Keratinocyte (primary cell): ENCODE data around the gene GAS5. TPM values are rescaled to one million over a fixed set of nuclear protein-coding genes. Genes with fewer than 3 reads are reported as not detected.

Source experiments
- DNase-seq: peaks from one replicate; pipeline ENCODE4 v3.0.0-alpha.2; 2011; ENCODE audit warnings: low read depth, missing footprints, low spot score
- FAIRE-seq: peaks from 2 replicates; lab custom pipeline; 2011; peaks lifted over from hg19 to GRCh38; lab: Jason Lieb, UNC
- H2AFZ ChIP-seq: 2 replicates; pipeline ENCODE4 v1.6.0; 2012; ENCODE audit warnings: low read length, control low read depth, inconsistent platforms; ENCODE audit not compliant: control insufficient read depth
- H3K27ac ChIP-seq: 2 replicates; pipeline ENCODE4 v1.5.1; 2011; ENCODE audit warnings: low read length; ENCODE audit not compliant: control insufficient read depth, insufficient read depth
- H3K27me3 ChIP-seq: 3 replicates; pipeline ENCODE4 v1.6.0; 2011; ENCODE audit warnings: low read length; ENCODE audit not compliant: control insufficient read depth, insufficient read depth; ENCODE audit errors: extremely low read depth
- H3K36me3 ChIP-seq, 2 experiments: 2 replicates in 1 of 2; 3 replicates in 1 of 2; pipeline ENCODE4 v1.5.1; 2011; ENCODE audit warnings: low read length in 2 of 2, mild to moderate bottlenecking in 1 of 2; ENCODE audit not compliant: control insufficient read depth in 2 of 2, insufficient read depth in 2 of 2; ENCODE audit errors: extremely low read depth in 1 of 2
- H3K4me1 ChIP-seq: 3 replicates; pipeline ENCODE4 v1.5.1; 2011; ENCODE audit warnings: low read length; ENCODE audit not compliant: control insufficient read depth, insufficient read depth; ENCODE audit errors: extremely low read depth
- H3K4me2 ChIP-seq: 3 replicates; pipeline ENCODE4 v1.6.0; 2011; ENCODE audit warnings: low read depth, low read length; ENCODE audit not compliant: control insufficient read depth, insufficient read depth; ENCODE audit errors: extremely low read depth
- H3K4me3 ChIP-seq, 3 experiments: fragments of 200-600 bp in 1 of 3; sonication (generic) in 1 of 3; 2 replicates in 2 of 3; 3 replicates in 1 of 3; pipeline ENCODE4 v1.5.1; 2011 to 2016; ENCODE audit warnings: low read length in 3 of 3, mild to moderate bottlenecking in 3 of 3, control low read depth in 2 of 3, inconsistent platforms in 1 of 3, low read depth in 1 of 3, mixed read lengths in 1 of 3, mixed run types in 1 of 3, moderate library complexity in 1 of 3; ENCODE audit not compliant: control insufficient read depth in 2 of 3, insufficient read depth in 2 of 3; ENCODE audit errors: extremely low read depth in 1 of 3
- H3K79me2 ChIP-seq: 2 replicates; pipeline ENCODE4 v1.6.0; 2012; ENCODE audit warnings: low read length; ENCODE audit not compliant: control insufficient read depth, insufficient read depth
- H3K9ac ChIP-seq: 3 replicates; pipeline ENCODE4 v1.6.0; 2011; ENCODE audit warnings: low read length; ENCODE audit not compliant: control insufficient read depth, insufficient read depth; ENCODE audit errors: extremely low read depth
- H3K9me1 ChIP-seq: 3 replicates; pipeline ENCODE4 v1.6.0; 2011; ENCODE audit warnings: low read length; ENCODE audit not compliant: control insufficient read depth, insufficient read depth; ENCODE audit errors: extremely low read depth
- H3K9me3 ChIP-seq: 2 replicates; pipeline ENCODE4 v1.5.1; 2012; ENCODE audit warnings: low read depth, low read length; ENCODE audit not compliant: control insufficient read depth
- H4K20me1 ChIP-seq: 3 replicates; pipeline ENCODE4 v1.6.0; 2011; ENCODE audit warnings: low read length; ENCODE audit not compliant: control insufficient read depth, insufficient read depth; ENCODE audit errors: extremely low read depth
- EZH2 ChIP-seq: IDR thresholded peaks from one replicate; pipeline ENCODE4 v1.6.1; 2012; ENCODE audit warnings: inconsistent platforms, mild to moderate bottlenecking, low read length, moderate library complexity
- dilution Hi-C: fragments of 300-500 bp; cut with MboI; formaldehyde crosslinking; loops from one replicate; pipeline ENCODE4 v1.7.0; 2020; ENCODE audit warnings: low sequenced_read_pairs; ENCODE audit not compliant: extremely low pct_ligation_motif_present
- polyA plus RNA-seq, 5 experiments: library from polyadenylated mRNA; depleted of rRNA in 3 of 5; stranded (reverse) in 3 of 5; stranded (forward) in 1 of 5; unstranded in 1 of 5; fragments of >200 nt; gene quantifications; 1 replicate in 1 of 5; 2 replicates in 3 of 5; 3 replicates in 1 of 5; pipeline versions ENCODE4 v1.2.1 to v1.2.3, GENCODE V29; 2011 to 2012; ENCODE audit warnings: missing spikeins in 2 of 5, low read depth in 1 of 5, low replicate concordance in 1 of 5
- TF ChIP-seq, protein P1 (sequence below), 3 experiments: IDR thresholded peaks in 1 of 3; conservative IDR thresholded peaks in 1 of 3; optimal IDR thresholded peaks in 1 of 3; 2 replicates in 2 of 3; 3 replicates in 1 of 3; pipeline versions ENCODE3 to v1.5.1; 2011; ENCODE audit warnings: low read length in 3 of 3, mild to moderate bottlenecking in 3 of 3, moderate library complexity in 2 of 3, control low read depth in 1 of 3, inconsistent platforms in 1 of 3; ENCODE audit not compliant: insufficient read depth in 2 of 3; ENCODE audit errors: extremely low read depth in 1 of 3

Gene GAS5
- polyA plus RNA-seq, 1 donor (not counting 4 experiments of a cell fraction or from before 2014, with no cell fraction given), result 1,196 TPM

DNA sequence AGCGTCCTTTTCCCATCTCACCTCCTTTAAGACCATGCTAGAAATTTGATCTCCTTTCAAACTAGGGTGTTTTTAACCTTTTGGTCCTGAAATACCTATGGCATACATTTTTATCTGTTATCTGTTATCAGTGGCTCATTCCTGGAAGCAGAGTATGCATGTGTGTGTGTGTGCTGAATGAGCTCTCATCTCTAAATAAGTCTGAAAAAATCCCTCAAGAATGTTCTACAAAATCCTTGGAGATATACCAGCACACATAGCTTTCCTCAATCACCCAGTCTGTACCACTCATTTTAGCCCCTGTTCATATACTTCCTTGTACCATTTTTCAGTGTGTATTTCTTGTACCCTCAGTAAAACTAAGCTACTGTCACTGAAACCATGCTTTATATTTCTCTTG, 49.3 kb downstream of the GAS5 start:
- dilution Hi-C loops, result no loop called here
- no peak for FAIRE-seq
- peaks cover 5% of the 10 kb centered on the region for H3K4me1 ChIP-seq

More for the DNA sequence above, 49.3 kb downstream of the GAS5 start:
- no peak overlapping the region for H3K4me2 ChIP-seq
- no peaks in the 10 kb centered on the region for H3K9me3 ChIP-seq
- H3K9ac ChIP-seq, result no peak overlapping the region
- no peak for DNase-seq
- no peak overlapping the region for H3K27ac ChIP-seq
- no peak overlapping the region for H3K4me3 ChIP-seq
- peaks cover 3% of the 10 kb centered on the region for H3K9me1 ChIP-seq
- H3K36me3 ChIP-seq, result peaks cover 2 to 11% of the 10 kb centered on the region in 2 experiments
- peaks cover 68% of the 10 kb centered on the region for H3K79me2 ChIP-seq
- TF ChIP-seq, protein P1, sequence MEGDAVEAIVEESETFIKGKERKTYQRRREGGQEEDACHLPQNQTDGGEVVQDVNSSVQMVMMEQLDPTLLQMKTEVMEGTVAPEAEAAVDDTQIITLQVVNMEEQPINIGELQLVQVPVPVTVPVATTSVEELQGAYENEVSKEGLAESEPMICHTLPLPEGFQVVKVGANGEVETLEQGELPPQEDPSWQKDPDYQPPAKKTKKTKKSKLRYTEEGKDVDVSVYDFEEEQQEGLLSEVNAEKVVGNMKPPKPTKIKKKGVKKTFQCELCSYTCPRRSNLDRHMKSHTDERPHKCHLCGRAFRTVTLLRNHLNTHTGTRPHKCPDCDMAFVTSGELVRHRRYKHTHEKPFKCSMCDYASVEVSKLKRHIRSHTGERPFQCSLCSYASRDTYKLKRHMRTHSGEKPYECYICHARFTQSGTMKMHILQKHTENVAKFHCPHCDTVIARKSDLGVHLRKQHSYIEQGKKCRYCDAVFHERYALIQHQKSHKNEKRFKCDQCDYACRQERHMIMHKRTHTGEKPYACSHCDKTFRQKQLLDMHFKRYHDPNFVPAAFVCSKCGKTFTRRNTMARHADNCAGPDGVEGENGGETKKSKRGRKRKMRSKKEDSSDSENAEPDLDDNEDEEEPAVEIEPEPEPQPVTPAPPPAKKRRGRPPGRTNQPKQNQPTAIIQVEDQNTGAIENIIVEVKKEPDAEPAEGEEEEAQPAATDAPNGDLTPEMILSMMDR (optimal IDR thresholded peaks at IDR 0.05 in 1 of 3, IDR thresholded peaks at IDR 0.05 in 1 of 3, conservative IDR thresholded peaks at IDR 0.05 in 1 of 3; ENCODE audit: extremely low read depth in 1 of 3, insufficient read depth in 2 of 3, low read length in 3 of 3), result no peak
- no peak for TF ChIP-seq EZH2
- H3K27me3 ChIP-seq, result no peaks in the 10 kb centered on the region
- no peaks in the 10 kb centered on the region for H4K20me1 ChIP-seq
- no peak overlapping the region for H2AFZ ChIP-seq

Other genes with a start within 250 kb of the GAS5 start
- not detected in 3 replicates for gene TEX50, start 232.7 kb downstream of the GAS5 start, polyA plus RNA-seq
- 0.11 to 0.18 TPM (median 0.15 TPM) in 3 replicates for gene ANKRD45, start 198.1 kb downstream of the GAS5 start, polyA plus RNA-seq
- gene KLHL20, start 153.0 kb downstream of the GAS5 start, polyA plus RNA-seq, result 12.9 to 17.4 TPM (median 16.6 TPM) in 3 replicates
- gene DARS2, start 43.3 kb downstream of the GAS5 start, polyA plus RNA-seq, result 27.6 to 36.4 TPM (median 33.4 TPM) in 3 replicates
- 4.9 to 9.4 TPM (median 7.6 TPM) in 3 replicates for gene CENPL, start 43.1 kb downstream of the GAS5 start, polyA plus RNA-seq
- 1.4 to 1.8 TPM (median 1.7 TPM) in 3 replicates for gene ZBTB37, start 391 bp upstream of the GAS5 start, polyA plus RNA-seq
- gene SERPINC1, start 49.3 kb upstream of the GAS5 start, polyA plus RNA-seq, result 0.14 to 0.26 TPM (median 0.18 TPM) in 3 replicates
- gene RC3H1, start 154.4 kb upstream of the GAS5 start, polyA plus RNA-seq, result 10.0 to 12.4 TPM (median 10.4 TPM) in 3 replicates